GM19468 (cell line): ENCODE data around the gene UTY.
"Not testable (repeated sequence)": the region's sequence is repeated elsewhere in the genome, so short reads cannot be mapped to it uniquely, and the experiment has no call there.

ENCODE experiments used
- ATAC-seq: cut with Tn5 transposase; IDR thresholded peaks from one replicate; pipeline ENCODE4 v1.9.1; 2021; ENCODE audit warnings: mild to moderate bottlenecking, moderate library complexity, moderate number of reproducible peaks; ENCODE audit not compliant: unreplicated experiment; ENCODE audit errors: extremely low read depth

The UTY gene

GRCh38 chrY:13312966-13313365, 166.9 kb downstream of the UTY start:
- no peak for ATAC-seq

DNA sequence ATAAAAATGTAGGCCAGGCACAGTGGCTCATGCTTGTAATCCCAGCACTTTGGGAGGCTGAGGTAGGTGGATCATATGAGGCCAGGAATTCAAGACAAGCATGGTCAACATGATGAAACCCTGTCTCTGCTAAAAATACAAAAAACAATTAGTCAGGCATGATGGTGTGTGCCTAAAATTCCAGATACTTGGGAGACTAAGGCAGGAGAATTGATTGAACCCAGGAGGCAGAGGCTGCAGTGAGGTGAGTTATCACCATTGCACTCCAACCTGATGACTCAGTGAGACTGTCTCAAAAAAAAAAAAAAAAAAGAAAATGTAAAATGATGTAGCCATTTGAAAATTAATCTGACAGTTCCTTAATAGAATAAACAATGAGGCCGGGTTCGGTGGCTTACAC, 171.9 kb downstream of the UTY start:
- ATAC-seq: no peak

GRCh38 chrY:13300795-13301194, 179.0 kb downstream of the UTY start:
- ATAC-seq: no peak

DNA sequence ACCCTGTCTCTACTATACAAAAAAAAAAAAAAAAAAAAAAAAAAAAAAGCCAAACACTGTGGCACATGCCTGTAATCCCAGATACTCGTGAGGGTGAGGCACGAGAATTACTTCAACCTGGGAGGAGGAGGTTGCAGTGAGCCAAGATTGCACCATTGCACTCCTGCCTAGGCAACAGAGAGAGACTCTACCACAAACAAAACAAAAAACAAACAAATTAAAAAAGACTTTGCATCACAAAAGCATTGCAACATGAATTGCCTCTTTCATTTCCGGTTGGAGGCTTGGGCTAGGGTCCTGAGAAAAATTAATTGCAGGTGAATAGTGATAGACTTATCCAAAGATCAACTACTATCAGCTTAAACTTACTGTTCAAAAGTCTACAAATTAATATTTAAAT, 180.4 kb downstream of the UTY start:
- no peak for ATAC-seq

GRCh38 chrY:13296176-13296890, 183.5 kb downstream of the UTY start:
- no peak for ATAC-seq

DNA sequence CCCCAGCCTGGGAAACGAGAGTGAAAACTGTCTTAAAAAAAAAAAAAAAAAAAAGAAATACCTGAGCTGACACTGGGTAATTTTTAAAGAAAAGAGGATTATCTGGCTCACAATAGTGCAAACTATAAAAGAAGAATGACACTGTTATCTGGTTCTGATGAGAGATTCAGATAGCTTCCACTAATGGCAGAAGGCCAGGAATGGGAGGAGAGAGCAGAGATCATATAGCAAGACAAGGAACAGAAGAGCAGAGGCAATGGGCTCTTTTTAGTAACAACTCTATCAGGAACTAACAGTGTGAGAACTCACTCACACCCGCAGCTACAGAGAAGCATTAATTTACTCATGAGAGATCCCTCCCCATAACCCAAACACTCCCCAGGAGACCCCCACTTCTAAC, 184.8 kb downstream of the UTY start:
- no peak for ATAC-seq

DNA sequence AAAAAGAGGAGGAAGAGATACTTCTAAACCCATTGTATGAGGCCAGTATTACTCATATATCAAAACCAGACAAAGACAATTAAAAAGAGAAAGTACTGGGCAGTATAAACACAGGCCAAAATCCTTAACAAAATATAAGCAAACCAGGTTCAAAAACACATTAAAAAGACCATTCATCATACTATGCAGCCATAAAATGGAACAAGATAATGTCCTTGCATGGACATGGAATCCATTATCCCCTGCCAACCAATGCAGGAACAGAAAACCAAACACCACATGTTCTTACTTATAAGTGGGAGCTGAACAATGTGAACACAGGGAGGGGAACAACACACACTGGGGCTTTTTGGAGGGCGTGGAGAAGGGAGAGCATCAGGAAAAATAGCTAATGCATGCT, 188.6 kb downstream of the UTY start:
- no peak for ATAC-seq

GRCh38 chrY:13282151-13283054, 197.4 kb downstream of the UTY start:
- ATAC-seq: not testable (repeated sequence)

- no peak for ATAC-seq
Measured at GRCh38 chrY:13279561-13279960, 200.3 kb downstream of the UTY start.

DNA sequence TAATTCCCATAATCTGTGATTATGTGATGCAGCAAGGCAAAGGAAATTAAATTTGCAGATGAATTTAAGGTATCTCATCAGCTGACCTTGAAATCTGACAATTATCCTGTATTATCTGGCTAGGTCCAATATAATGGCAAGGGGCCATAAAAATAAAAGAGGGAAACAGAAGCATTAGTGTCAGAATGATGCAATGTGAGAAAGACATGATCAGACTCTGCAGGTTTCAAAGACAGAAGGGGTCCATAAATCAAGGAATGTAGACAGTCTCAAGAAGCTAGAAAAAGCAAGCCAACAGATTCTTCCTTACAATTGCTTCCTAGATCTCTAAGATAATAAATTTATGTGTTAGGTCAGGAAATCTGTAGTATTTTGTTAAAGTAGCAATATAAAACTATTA, 208.1 kb downstream of the UTY start:
- no peak for ATAC-seq

GRCh38 chrY:13253941-13254440, 225.8 kb downstream of the UTY start:
- ATAC-seq: not testable (repeated sequence)

DNA sequence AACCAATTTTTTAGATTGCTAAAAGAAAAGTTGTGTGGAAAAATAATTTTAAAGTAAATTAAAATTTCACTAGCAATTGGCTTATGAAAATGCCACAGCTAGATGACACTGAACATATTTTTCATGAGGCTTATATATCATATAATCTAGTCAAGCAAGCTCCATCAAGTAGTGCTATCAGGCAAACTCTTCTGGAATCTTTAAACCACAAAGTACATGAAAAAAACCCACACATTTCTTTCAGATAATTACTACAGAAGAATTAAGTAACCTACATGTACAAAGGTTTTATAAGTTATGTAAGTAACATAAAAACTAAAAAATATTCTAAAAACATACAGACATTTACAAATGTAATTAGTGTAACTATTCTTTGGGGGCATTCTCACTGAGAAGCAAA, 229.4 kb downstream of the UTY start:
- no peak for ATAC-seq

DNA sequence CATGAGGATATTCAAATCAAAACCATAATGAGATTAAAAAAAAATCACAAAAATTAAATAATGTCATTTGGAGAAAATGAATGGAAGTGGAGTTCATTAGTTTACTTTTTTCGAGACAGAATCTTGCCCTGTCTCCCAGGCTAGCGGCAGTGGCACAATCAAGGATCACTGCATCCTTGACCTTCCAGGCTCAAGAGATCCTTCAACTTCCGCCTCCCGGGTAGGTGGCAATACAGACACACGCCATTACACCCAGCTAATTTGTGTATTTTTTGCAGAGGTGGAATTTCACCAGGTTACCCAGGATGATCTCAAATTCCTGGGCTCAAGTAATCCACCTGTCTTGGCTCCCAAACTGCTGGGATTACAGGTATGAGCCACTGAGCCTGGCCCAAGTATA, 236.1 kb downstream of the UTY start:
- no peak for ATAC-seq

- no peak for ATAC-seq
Measured at GRCh38 chrY:13233901-13234300, 245.9 kb downstream of the UTY start.

GRCh38 chrY:13233118-13233517, 246.7 kb downstream of the UTY start:
- ATAC-seq: no peak

GRCh38 chrY:13227354-13227953, 252.4 kb downstream of the UTY start:
- no peak for ATAC-seq

- no peak for ATAC-seq
Measured at GRCh38 chrY:13210961-13211646, 268.7 kb downstream of the UTY start.

DNA sequence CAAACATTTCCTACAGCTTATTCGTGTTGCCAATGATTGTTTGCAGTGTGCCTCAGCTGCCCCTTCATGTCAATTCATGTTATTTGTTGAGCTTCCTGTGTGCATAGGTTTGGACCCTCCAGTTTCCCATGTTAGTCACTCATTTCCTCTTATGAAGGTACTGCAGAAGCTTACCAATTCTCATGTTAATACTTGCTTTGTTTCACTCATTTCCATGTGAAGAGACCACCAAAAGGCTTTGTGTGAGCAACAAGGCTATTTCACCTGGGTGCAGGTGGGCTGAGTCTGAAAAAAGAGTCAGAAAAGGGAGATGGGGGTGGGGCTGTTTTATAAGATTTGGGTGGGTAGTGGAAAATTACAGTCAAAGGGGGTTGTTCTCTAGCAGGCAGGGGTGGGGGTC, 274.6 kb downstream of the UTY start:
- ATAC-seq: no peak
